Progenitor cell of endocrine pancreas (in vitro differentiated cells): ENCODE measurements around the gene PGRMC1. TPM values are rescaled to one million over a fixed set of nuclear protein-coding genes. Genes with fewer than 3 reads are reported as not detected.
"Not testable (repeated sequence)": the region's sequence is repeated elsewhere in the genome, so short reads cannot be mapped to it uniquely, and the experiment has no call there.

ENCODE experiments used
- DNase-seq: peaks from one replicate; pipeline ENCODE4 v3.0.0; 2021; ENCODE audit warnings: low spot score; ENCODE audit not compliant: unreplicated experiment
- H3K27ac Mint-ChIP-seq: 2 replicates; pipeline ENCODE4 v1.8.0; 2021; ENCODE audit warnings: mild to moderate bottlenecking, moderate library complexity, mixed read lengths
- H3K27me3 Mint-ChIP-seq: 2 replicates; pipeline ENCODE4 v1.8.0; 2021; ENCODE audit warnings: mixed read lengths
- H3K36me3 Mint-ChIP-seq: 2 replicates; pipeline ENCODE4 v1.8.0; 2022; ENCODE audit warnings: mixed read lengths; ENCODE audit not compliant: insufficient read depth
- H3K4me1 Mint-ChIP-seq: 2 replicates; pipeline ENCODE4 v1.8.0; 2021; ENCODE audit warnings: low read depth, mixed read lengths
- H3K4me3 Mint-ChIP-seq: 2 replicates; pipeline ENCODE4 v1.8.0; 2021; ENCODE audit warnings: low read depth, mild to moderate bottlenecking, moderate library complexity, mixed read lengths
- H3K9me3 Mint-ChIP-seq: 2 replicates; pipeline ENCODE4 v1.8.0; 2021; ENCODE audit warnings: low read depth, mixed read lengths
- total RNA-seq: library from RNA; stranded (reverse); gene quantifications from 2 replicates; pipeline ENCODE4 v1.2.1, GENCODE V29; 2021
- TF ChIP-seq, protein P1 (sequence below): fragments of 200-600 bp; sonication (generic); IDR thresholded peaks from one replicate; pipeline ENCODE4 v1.5.0; 2021; ENCODE audit warnings: antibody characterized with exemption, mild to moderate bottlenecking; ENCODE audit not compliant: unreplicated experiment

The PGRMC1 gene
- total RNA-seq, 1 donor from 2014 or later: 144 TPM

GRCh38 chrX:119247702-119248101 lies 11.6 kb downstream of the PGRMC1 start:
- Mint-ChIP-seq H3K27me3 (no peaks in the 10 kb centered on the region), H3K4me3 (no peak overlapping the region), H3K27ac (no peak overlapping the region), H3K9me3 (peaks cover 5% of the 10 kb centered on the region), H3K4me1 (peaks cover 5% of the 10 kb centered on the region), H3K36me3 (peaks cover 3% of the 10 kb centered on the region)
- DNase-seq: no peak
- TF ChIP-seq, protein P1, sequence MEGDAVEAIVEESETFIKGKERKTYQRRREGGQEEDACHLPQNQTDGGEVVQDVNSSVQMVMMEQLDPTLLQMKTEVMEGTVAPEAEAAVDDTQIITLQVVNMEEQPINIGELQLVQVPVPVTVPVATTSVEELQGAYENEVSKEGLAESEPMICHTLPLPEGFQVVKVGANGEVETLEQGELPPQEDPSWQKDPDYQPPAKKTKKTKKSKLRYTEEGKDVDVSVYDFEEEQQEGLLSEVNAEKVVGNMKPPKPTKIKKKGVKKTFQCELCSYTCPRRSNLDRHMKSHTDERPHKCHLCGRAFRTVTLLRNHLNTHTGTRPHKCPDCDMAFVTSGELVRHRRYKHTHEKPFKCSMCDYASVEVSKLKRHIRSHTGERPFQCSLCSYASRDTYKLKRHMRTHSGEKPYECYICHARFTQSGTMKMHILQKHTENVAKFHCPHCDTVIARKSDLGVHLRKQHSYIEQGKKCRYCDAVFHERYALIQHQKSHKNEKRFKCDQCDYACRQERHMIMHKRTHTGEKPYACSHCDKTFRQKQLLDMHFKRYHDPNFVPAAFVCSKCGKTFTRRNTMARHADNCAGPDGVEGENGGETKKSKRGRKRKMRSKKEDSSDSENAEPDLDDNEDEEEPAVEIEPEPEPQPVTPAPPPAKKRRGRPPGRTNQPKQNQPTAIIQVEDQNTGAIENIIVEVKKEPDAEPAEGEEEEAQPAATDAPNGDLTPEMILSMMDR: no peak

DNA sequence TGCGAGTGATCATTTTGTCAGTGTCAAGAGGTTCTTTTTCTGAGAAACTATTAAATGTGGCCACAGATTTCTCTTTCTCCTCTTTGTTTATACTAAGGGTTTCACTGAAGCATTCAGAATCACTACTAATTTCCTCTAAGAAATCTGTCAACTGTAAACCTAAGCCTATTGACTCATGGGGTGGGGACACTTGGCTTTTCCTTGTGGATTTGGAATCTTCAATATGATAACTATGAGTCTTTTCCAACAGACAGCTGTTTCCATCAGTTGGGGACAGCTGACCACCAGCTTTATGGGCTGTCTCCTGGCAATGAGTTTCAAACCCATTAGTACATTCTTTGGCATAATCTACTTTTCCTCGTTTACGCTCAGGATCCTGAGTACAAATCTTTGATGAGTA lies 13.8 kb downstream of the PGRMC1 start:
- Mint-ChIP-seq H3K4me1 (peaks cover 5% of the 10 kb centered on the region), H3K27ac (no peak overlapping the region), H3K36me3 (peaks cover 3% of the 10 kb centered on the region)

GRCh38 chrX:119251386-119251785 lies 15.3 kb downstream of the PGRMC1 start:
- H3K4me3 Mint-ChIP-seq: no peak overlapping the region
- H3K27ac Mint-ChIP-seq: no peak overlapping the region
- no peaks in the 10 kb centered on the region for H3K27me3 Mint-ChIP-seq
- peaks cover 5% of the 10 kb centered on the region for H3K4me1 Mint-ChIP-seq
- DNase-seq: no peak
- peaks cover 9% of the 10 kb centered on the region for H3K9me3 Mint-ChIP-seq
- no peaks in the 10 kb centered on the region for H3K36me3 Mint-ChIP-seq
- TF ChIP-seq, protein P1: no peak

More for the DNA sequence above, 13.8 kb downstream of the PGRMC1 start:
- TF ChIP-seq, protein P1: no peak
- no peak overlapping the region for H3K4me3 Mint-ChIP-seq
- no peak for DNase-seq
- peaks cover 8% of the 10 kb centered on the region for H3K9me3 Mint-ChIP-seq
- no peaks in the 10 kb centered on the region for H3K27me3 Mint-ChIP-seq

DNA sequence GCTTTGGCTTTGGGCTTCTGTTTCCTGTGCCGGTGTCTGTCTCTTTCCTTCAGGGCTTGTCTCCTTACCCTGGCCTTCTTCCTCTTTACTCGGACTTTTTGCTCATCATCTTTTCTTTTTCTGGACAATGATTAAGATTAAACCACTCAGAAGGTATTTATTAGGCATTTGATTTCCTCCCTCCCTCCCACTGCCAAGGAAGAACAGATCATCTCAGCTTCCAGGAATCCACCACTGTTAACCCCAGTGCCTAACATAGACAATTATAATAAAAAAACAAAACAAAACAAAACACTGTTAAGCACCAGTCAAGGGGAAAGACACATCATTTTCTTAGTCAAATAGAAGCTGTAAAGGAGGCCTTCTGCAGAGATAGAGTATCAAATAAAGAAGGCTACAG lies 16.6 kb downstream of the PGRMC1 start:
- Mint-ChIP-seq H3K36me3 (no peaks in the 10 kb centered on the region), H3K4me1 (peaks cover 5% of the 10 kb centered on the region), H3K4me3 (no peak overlapping the region), H3K27me3 (no peaks in the 10 kb centered on the region), H3K27ac (no peak overlapping the region), H3K9me3 (peaks cover 9% of the 10 kb centered on the region)
- no peak for DNase-seq
- TF ChIP-seq, protein P1: no peak

DNA sequence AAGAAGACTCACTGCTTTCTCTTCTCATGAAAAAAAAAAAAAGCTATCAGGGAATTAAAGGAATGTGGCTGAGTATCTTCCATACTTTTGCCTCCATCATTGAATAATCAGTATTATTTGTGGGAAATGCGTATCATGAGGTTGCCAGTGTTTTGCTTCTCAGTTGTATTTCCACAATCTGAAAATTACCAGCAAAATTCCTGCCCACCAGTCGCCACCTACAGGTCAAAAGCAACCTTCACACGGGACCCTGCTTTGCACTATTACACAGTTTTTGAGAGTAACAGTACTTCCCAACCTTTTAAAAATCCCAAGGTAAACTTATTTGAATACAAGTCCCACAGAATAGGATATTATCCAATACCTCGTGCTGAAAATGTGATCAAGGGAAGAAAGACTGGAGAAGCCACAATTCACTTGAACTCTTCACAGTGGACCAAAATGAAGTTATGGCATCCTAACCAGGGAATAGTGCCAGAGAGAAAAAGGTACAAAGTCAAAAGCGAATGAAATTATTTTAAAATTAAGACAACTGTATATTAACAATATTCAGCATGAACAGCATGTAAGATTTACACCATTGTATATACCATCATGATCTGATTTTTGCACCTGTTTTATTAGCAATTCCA lies 30.4 kb downstream of the PGRMC1 start:
- TF ChIP-seq, protein P1: peak; percentile 65
- no peak for DNase-seq
- no peak overlapping the region for H3K4me3 Mint-ChIP-seq
- no peak overlapping the region for H3K27ac Mint-ChIP-seq
- no peaks in the 10 kb centered on the region for H3K4me1 Mint-ChIP-seq
- H3K36me3 Mint-ChIP-seq: no peaks in the 10 kb centered on the region
- H3K27me3 Mint-ChIP-seq: peaks cover 2% of the 10 kb centered on the region
- H3K9me3 Mint-ChIP-seq: peaks cover 7% of the 10 kb centered on the region

- not testable (repeated sequence) for DNase-seq, H3K4me3 Mint-ChIP-seq, H3K9me3 Mint-ChIP-seq, H3K36me3 Mint-ChIP-seq, H3K4me1 Mint-ChIP-seq, H3K27ac Mint-ChIP-seq, H3K27me3 Mint-ChIP-seq
These were observed 31.0 kb downstream of the PGRMC1 start for GRCh38 chrX:119267115-119267514.
